Stimulated activated CD8-positive, alpha-beta memory T cell treated with anti-CD3 and anti-CD28 coated beads, Interleukin-12 subunit alpha, Interleukin-12 subunit beta, amount 100 ng/mL, for 1 hour (primary cell): ENCODE measurements around the gene CACNA1I.
"Not testable (repeated sequence)": the region's sequence is repeated elsewhere in the genome, so short reads cannot be mapped to it uniquely, and the experiment has no call there.

Source experiments
- DNase-seq: peaks from one replicate; pipeline ENCODE4 v3.0.0-alpha.2; 2020; ENCODE audit warnings: low read depth

The CACNA1I gene

DNA sequence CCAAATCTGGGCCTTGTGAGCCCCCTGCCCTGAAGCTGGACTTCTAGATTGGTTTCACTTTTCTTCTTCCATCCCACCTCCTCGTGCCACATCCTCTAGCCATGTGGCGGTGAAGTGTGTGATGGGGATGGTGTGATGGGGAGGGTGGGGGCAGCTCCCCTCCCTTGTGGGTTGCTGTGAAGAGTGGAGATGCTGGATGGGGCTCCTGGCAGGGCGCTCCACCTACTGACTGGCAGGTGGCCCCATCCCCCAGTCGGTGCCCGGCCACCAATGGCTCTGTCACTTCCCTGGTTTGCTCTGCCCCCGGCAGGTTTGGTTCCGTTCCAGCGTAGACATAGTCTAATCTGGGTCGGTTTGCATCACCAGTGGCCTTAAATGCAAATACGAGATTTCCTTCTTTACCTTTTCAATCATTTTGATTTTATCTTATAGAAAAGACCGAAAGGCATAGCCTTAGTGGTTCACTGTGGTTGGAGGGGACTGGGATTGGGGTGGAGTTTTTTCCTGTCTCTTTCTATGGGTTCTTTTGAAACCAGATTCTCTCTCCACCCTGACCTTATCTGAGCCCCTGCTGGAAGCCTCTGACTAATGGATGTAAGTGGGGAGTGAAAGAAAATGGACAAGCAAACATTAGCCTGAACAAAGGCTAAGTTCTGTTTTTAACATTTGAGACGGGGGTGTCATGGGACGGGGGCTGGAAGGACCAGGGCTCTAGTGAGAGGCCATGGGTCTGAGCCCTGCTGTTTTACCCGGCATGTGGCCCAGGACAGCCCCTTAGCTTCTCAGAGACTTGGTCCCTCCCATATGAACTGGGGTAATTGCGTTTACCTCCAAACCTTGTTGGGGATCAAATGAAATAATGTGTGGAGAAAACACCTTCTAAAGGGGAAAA lies 149.3 kb downstream of the CACNA1I start:
- DNase-seq = no peak

DNA sequence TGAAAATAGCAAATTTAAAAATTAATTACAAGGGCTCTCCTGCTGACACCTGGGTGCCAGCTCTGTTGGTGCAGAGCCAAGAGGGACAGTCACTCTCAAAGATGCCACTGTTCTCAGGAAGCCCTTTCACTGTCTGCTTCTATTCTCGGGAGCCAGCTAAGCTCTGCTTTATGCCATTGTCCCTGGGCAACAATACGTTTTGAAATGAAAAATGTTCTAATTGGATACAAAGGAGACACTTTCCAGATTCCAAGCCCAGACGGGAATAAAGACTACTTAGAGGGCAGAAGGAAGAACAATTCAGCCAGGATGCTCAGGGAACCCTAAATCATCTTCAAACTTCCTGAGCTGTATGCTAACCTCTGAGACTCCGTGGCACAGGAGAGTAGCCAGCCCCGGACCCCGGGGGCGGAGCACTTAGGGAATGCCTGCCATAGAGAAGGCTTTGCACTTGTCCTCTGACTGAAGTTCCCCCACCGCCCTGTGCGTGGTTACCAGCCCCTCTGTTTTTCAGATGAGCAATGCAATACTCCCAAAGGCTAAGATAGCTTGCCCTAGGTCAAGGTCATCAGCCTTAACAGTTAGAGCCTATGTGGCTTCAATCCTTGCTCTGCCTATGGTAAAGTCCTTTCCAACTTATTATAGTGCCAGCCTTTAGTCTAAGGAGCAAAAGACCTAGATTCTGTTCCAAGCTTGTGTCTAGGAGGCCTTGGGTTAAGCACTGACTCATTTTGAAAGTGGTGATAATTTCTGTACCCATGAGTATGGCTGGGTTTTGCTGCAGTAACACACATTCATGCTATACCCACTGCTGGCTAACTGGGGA lies 150.9 kb downstream of the CACNA1I start:
- DNase-seq = no peak

DNA sequence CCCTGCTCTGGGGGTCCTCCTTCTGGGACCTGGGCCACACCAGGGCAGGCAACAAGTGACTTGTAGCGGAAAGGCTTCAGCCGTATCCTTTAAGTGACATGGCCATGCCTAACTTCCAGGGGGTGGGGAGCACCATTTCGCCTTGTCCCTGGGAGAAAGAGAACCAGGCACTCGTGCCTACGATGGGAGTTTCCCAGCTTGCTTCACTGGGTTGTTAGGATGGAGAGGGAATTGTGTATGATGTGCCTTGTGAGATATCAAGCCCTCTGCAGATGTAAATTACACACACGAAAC lies 151.4 kb downstream of the CACNA1I start:
- DNase-seq = no peak

DNA sequence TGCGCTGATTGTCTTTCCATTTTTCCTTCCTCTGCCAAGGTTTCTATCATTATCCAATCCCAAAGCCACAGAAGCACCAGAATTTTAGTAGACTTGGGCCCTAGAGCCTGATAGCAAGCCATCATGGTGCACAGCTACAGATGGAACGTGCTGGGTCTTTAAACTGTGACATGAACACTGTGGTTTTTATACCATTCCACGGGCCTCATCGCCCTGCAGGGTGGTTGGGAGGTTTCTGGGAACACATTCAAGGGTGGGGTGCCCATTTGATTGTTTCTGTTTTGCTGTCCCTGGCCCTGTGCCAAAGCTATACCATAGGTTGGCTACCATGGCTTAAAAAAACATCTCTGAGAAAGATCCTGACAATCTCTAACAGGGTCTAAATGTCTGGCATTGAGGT lies 151.9 kb downstream of the CACNA1I start:
- DNase-seq = no peak

DNA sequence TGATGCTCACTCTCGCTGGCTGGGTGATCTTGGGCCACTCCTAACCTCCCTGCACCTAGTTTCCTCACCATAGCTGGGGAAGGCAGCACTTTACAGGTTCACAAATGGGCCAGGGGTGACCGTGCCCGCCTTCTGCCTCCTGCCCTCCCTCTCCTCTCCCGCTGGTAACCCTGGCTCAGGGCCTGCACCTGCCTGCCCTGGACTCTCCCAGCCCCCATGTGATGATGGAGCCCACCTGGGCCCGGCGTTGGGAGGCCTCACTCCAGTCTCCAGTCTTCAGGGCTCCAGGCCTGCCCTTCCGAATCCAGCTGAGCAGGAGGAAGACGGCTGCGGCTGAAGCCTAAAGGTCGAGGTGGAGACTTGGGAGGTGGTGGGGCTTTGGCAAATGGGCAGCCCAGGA lies 152.9 kb downstream of the CACNA1I start:
- no peak for DNase-seq

DNA sequence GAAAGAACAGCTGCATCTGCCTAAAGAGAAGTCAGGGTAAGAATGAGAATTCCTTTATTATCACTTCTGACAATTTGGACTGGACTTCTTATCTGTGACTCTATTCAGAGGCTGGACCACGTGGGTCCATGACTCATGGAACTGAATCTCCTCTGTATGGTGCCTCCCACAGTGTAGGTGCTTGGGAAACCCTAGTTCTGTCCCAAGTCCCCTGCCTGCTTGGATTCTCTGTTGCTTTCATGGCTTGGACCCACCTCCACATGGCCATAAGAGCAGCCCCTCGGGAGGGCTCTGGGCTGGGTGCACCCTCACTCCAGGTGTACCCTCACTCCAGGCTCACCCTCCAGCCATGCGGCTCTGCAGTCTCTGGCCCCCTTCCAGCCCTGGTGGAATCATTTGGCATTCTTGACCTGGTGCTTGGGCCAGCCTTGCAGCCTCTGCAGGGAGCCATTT lies 153.4 kb downstream of the CACNA1I start:
- DNase-seq = no peak

DNA sequence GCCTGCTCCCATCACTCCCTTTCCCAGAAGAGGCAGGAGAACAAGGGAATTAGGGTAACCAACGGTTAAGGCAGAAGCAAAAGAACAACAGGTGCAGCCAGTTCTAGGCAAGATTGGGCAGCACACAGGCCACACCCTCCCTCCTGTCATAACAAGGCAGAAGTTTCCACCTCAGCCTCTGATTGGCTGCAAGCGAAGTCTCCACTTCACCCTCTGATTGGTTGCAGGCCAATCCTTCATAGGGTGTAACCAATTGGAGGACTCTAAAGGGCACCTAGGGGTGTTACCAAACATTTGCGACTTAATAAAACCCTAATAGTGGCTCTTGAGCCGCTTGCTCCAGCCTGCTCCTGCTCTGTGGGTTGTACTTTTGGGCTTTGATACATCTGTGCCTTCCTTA lies 153.8 kb downstream of the CACNA1I start:
- DNase-seq = no peak

DNA sequence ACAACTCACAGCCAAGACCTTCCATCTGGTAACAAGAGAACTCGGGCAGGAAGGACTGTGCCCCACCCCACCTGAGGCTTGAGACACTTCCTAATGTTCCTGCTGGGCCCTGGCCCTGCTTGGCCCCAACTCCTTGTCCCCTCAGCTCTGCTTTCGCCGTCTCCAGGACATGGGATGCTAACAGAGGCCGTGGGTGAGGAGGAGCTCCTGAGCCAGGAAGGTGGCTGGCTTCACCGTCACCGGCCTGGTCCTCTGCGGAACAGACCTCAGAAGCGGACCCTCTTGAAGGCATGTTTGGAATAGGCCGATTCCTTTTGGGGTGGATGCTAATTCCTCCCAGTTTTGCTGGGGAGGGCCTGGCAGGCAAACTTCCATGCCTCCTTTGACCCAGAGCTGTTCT lies 154.3 kb downstream of the CACNA1I start:
- no peak for DNase-seq

DNA sequence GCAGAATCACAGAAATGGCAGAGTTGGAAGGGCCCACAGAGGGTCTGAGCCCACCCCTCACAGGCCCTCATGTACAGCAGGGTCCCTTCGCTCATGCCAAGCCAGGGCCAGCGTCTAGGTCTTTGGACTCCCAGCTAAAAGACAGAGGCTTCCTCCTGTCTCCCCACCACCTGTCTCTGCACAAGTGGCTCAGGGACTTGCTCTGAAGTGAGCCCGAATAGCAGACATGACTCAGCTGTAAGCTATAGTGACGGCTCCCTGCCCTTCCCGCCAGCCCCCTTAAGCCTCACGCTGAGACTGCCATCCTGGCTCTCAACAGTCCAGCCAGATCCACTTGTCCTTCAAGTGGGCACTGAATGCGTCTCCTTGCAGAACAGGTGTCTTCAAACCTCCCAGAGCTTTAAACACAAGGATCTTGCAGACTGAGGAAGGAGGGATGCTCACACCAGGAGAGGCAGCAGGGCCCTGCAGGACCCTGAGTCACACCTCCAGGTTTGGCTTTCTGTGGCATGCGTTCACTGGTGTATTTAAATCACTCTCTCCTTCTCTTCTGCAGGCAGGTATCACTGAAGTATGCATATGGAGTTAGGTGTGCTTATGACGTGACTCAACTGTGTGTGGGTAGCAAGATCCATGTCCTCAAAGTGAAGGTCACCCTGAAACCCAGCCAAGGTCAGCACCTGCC lies 154.9 kb downstream of the CACNA1I start:
- DNase-seq = no peak

DNA sequence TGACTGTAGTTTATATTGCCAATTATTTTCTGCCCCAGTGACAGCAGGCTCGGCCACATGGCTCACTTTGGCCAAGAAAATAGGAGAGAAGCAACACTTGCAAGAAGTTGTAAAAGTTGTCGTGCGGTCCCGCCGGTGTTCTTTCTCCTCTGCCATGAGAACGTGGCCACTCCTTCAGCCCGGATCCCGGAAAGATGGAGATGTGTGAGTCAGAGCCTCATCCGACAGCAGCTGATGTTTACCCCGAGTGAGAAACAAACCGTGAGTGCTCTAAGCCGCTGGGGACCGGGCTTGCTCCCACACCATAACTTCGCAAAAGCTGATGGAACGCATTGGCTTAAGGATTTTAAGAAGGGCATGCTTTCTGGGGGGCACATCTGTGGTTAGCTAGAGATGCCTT lies 157.0 kb downstream of the CACNA1I start:
- DNase-seq = no peak

DNA sequence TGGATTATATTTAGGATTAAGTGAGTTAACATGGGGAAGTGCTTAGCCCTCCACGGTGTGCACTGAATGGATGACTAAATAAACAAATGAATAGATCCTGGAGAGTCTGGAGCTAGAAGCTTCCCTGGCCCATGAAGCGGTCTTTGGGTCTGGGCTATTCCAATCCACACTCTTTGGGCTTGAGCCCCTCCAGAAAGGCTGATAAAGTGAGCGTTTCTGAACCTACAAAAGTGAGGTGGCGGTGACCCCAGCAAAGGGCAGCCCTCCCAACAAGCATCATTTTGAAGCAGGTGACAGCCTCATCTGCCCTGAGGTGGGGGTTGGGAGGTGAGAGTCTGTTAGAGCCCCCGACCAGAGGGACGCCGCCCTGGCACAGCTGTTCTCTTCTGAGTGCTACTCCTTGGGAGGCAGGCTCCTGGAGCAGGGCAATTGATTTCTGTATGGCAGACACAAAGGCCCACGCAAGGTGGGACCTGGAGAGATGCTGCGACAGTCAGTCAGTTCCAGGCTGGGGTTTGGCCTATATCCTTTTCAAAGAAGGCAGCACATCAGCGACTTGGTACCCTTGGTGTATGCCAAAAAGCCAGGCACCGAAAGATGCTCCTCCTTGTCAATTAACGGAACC lies 157.8 kb downstream of the CACNA1I start:
- no peak for DNase-seq

DNA sequence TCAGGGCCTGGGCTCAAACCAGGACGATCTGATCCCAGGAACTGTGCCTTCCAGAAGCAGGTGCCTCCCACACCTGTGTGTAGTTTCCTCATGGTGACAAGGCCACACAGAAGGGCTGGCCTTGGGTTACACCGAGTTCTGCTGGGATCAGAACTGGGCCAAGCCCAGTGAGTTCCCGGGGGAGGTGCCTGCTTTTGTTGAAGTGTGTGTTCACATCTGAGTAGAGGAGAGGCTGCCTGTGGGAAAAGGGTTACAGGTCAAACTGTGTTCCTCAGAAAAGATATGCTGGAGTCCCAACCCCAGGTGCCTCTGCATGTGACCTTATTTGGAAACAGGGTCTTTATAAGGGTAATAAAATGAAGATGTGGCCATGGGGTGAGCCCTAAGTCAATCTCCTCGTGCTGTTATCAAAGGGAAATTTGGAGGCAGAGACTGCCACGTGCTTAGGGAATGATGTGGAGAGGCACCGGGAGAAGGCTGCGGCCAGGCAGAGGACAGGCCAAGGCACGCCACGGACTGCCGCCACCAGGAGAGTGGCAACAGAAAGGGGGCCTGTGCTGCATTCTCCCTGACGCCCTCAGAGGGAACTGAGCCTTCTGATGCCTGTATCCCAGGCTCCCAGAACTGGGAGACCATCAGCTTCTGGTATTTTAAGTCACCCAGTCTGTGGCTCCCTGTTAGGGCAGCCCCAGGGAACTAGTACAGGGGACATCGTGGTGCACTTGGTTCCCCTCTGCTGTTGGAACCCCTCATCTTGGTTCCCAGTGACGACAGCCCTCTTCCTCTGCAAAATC lies 158.8 kb downstream of the CACNA1I start:
- DNase-seq = no peak

DNA sequence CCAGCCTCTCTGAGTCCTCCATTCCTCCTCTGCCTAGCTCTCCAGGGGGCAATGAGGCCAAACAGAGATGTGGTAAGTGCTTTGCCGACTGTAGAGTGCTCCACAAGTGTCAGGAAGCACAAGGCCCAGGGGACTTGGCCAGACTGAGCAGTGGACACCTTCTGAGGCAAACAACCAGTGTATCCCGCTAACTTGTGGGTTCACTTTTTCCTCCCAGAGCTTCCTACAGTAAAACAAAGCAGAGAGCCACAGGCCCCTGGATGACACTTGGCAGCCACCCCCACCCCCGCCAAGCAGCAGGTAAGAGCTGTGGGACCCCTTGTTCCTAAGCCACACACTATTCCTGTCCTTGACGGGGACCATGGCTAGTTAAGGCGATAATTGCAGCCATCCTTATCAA lies 160.9 kb downstream of the CACNA1I start:
- no peak for DNase-seq

DNA sequence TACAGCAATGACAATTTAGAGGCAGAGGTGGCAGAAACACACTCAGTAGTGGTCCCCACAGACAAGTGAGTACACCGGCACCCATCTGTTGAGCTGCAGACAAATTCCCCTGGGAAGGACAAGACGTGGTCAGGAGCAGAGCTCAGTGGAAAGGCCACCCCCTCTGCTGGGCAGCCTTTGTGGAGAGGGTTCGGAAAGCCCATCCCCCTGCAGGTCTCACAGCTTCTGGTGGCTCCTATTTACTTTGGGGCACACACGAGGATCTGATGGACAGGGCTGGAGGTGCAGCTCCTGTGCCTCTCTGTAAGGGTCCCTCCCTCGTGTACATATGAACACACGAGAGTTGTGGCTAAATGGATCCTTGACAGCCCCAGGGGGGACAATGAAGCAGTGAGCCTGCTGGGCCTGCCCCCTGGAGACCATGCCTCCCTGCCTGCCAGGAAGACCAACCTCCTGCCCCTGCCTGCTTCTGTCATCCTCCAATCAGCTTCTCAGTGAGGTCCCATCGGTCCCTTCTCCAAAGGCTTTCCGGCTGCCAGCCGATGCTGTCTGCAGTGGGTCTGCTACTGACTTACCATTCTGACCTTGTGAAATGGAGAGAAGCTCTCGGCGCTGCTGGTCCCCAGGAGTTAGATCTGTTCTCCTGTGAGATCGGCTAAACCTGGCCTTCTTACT lies 161.5 kb downstream of the CACNA1I start:
- no peak for DNase-seq

DNA sequence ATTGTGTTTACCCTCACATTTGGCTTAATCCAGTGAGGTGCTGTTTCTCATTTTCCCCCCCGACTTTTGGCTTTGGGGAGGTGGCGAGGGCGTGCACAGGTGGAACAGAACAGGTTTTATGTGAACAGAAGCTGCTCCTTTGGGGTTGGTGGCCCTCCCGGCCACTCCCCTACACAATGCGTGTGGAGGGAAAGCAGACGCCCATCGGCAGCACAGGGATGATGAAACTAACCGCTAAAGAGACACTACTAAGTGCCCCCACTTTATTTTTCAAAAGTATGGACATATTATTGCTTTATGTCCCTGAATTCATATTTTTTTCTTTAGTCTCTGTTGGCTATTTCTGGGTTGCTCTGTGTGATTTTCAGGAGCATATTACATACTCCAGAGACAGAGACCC lies 162.1 kb downstream of the CACNA1I start:
- no peak for DNase-seq

DNA sequence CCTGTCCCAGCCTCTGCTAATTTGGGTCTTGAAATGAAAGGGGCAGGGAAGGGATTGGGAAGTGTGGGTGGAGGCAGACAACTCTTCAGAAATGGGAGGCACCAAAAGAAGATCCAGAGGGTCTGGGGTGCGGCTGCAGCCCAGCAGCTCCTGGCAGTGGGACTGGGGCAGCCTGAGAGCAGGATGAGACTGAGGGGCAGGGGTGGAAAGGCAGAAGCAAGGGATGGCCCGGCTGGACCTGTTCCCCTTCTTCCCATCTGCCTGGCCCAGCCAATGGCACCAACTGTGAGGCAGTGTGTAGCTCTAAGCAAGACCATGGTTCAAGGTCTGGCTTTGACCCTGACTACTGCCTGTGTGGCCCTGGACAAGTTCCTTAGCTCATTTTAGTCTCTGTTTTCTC lies 162.6 kb downstream of the CACNA1I start:
- no peak for DNase-seq

DNA sequence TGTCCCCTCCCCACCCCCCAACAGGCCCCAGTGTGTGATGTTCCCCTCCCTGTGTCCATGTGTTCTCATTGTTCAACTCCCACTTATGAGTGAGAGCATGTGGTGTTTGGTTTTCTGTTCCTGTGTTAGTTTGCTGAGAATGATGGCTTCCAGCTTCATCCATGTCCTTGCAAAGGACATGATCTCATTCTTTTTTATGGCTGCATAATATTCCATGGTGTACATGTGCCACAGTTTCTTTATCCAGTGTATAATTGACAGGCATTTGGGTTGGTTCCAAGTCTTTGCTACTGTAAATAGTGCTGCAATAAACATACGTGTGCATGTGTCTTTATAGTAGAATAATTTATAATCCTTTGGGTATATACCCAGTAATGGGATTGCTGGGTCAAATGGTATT lies 163.5 kb downstream of the CACNA1I start:
- not testable (repeated sequence) for DNase-seq

DNA sequence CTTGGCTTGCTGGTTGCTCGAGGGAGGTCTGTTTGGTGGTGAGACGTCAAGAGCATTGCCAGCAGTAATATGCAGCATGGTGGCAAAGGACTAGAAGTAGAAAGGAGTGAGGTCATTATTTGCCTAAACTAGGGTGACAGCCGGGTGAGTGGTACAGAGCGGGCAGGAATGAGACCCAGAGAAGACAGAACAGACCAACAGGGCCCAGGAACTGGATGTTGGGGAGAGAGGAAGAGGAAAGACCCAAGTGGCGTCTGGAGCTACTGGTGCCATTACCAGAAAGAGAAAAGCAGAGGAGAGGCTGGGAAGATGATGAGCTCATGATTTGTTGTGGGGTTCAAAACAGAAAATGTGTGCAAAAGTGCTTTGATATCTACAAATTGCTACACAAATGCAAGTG lies 164.3 kb downstream of the CACNA1I start:
- DNase-seq = no peak

DNA sequence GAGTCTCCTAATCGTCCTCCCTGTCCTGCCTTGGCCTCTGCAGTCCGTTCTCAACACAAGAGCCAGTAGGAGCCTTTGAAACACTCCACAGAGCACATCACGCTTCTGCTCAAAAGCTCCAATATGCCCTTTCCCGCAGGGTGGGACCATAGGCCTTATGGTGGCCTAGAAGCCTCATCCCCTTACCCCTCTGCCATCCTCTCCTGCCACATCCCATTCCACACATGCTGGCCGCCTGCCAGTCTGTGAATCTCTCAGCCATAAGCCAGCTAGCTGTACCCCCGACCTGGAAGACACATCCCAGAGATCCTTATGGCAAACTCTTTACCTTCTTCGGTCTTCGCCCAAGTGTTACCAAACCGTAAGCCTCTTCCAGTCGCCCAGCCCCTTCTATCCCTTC lies 165.2 kb downstream of the CACNA1I start:
- DNase-seq = no peak

DNA sequence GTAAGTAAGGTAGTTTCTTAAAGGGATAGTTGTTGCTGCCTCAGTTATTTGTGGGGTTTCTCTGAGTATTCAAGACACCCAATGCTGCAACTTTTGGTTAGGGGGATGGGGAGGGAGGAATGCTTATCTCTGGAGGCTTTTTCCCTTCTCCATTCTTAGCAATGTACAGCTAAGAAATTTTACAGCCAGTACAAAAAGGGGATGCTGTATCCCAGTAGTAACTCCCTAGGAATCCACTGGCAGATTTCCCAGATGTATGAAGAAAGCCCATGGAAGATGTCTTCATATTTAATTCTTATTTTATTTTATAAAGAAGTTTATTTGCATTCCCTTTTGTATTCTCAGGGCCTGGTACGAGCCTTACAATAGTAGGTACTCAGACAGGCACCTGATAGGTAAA lies 168.2 kb downstream of the CACNA1I start:
- no peak for DNase-seq
